ENCODE measurements around the gene SYT1.

- TF ChIP-seq POLR2AphosphoS5 (IDR thresholded peaks at IDR 0.05; ENCODE audit: borderline replicate concordance, low read depth, low read length) (no peak), EZH2 (IDR thresholded peaks at IDR 0.05) (no peak), FOXP2 (optimal IDR thresholded peaks at IDR 0.05; ENCODE audit: control extremely low read depth, extremely low read length, insufficient read depth) (no peak)
These were observed 326.8 kb downstream of the SYT1 start for GRCh38 chr12:79191391-79191790.
